ENCODE results near the gene CHAF1B.

Gene CHAF1B

GRCh38 chr21:36463991-36464390 lies 78.8 kb downstream of the CHAF1B start:
- DNase-seq (ENCODE audit: low read depth): no peak

GRCh38 chr21:36464590-36464989 lies 79.4 kb downstream of the CHAF1B start:
- no peak for DNase-seq (ENCODE audit: low read depth)

GRCh38 chr21:36465478-36465877 lies 80.3 kb downstream of the CHAF1B start:
- DNase-seq (ENCODE audit: low read depth): no peak

- no peak for DNase-seq (ENCODE audit: low read depth)
These were observed 80.9 kb downstream of the CHAF1B start for GRCh38 chr21:36466061-36466511.

Measured in stimulated activated CD8-positive, alpha-beta memory T cell treated with anti-CD3 and anti-CD28 coated beads, Interleukin-7, amount 100 ng/mL, for 24 hours (primary cell).